Mesendoderm (in vitro differentiated cells): ENCODE results near the gene KCNA1.
"Not testable (repeated sequence)": the region's sequence is repeated elsewhere in the genome, so short reads cannot be mapped to it uniquely, and the experiment has no call there.

Experiments
- DNase-seq: peaks from one replicate; pipeline ENCODE4 v3.0.0; 2013
- H2AK5ac ChIP-seq: 2 replicates; pipeline ENCODE4 v1.6.1; 2013; ENCODE audit warnings: low read length, inconsistent platforms
- H2BK120ac ChIP-seq: 2 replicates; pipeline ENCODE4 v1.6.1; 2013; ENCODE audit warnings: low read depth, mild to moderate bottlenecking, low read length, moderate library complexity, mixed read lengths
- H2BK15ac ChIP-seq: replicated peaks from 2 replicates; pipeline ENCODE4 v1.6.1; 2013; ENCODE audit warnings: low read depth, mild to moderate bottlenecking, moderate library complexity
- H2BK5ac ChIP-seq: 2 replicates; pipeline ENCODE4 v1.6.1; 2013; ENCODE audit warnings: low read length, inconsistent platforms
- H3K18ac ChIP-seq: 2 replicates; pipeline ENCODE4 v1.6.1; 2013; ENCODE audit warnings: mild to moderate bottlenecking, low read length, mixed read lengths
- H3K23ac ChIP-seq: one replicate; pipeline ENCODE4 v1.6.1; 2013; ENCODE audit warnings: low read length
- H3K27ac ChIP-seq: 2 replicates; pipeline ENCODE4 v1.5.1; 2013; ENCODE audit warnings: low read depth, mild to moderate bottlenecking, inconsistent platforms, low read length, moderate library complexity
- H3K27me3 ChIP-seq: 2 replicates; pipeline ENCODE4 v1.6.1; 2013; ENCODE audit warnings: low read length, control low read depth, mild to moderate bottlenecking, inconsistent platforms; ENCODE audit not compliant: insufficient read depth, poor library complexity
- H3K36me3 ChIP-seq: 2 replicates; pipeline ENCODE4 v1.6.1; 2013; ENCODE audit warnings: low read length, inconsistent platforms; ENCODE audit not compliant: control insufficient read depth, insufficient read depth
- H3K4ac ChIP-seq: one replicate; pipeline ENCODE4 v1.6.1; 2013; ENCODE audit warnings: low read depth, mild to moderate bottlenecking, low read length, moderate library complexity
- H3K4me1 ChIP-seq: 2 replicates; pipeline ENCODE4 v1.6.1; 2013; ENCODE audit warnings: low read depth, low read length, inconsistent platforms; ENCODE audit not compliant: control insufficient read depth
- H3K4me2 ChIP-seq: 2 replicates; pipeline ENCODE4 v1.6.1; 2013; ENCODE audit warnings: low read length
- H3K4me3 ChIP-seq: 2 replicates; pipeline ENCODE4 v1.5.1; 2013; ENCODE audit warnings: mild to moderate bottlenecking, low read length
- H3K56ac ChIP-seq: one replicate; pipeline ENCODE4 v1.6.1; 2013; ENCODE audit warnings: low read length
- H3K79me1 ChIP-seq: 2 replicates; pipeline ENCODE4 v1.6.1; 2013; ENCODE audit warnings: low read length, inconsistent platforms
- H3K79me2 ChIP-seq: 2 replicates; pipeline ENCODE4 v1.6.1; 2013; ENCODE audit warnings: mild to moderate bottlenecking, low read length; ENCODE audit not compliant: control insufficient read depth, insufficient read depth
- H3K9ac ChIP-seq: 2 replicates; pipeline ENCODE4 v1.6.1; 2013; ENCODE audit warnings: low read length, inconsistent platforms
- H4K5ac ChIP-seq: one replicate; pipeline ENCODE4 v1.6.1; 2013; ENCODE audit warnings: low read length
- H4K8ac ChIP-seq: one replicate; pipeline ENCODE4 v1.6.1; 2013; ENCODE audit warnings: low read depth, mild to moderate bottlenecking, control low read depth, low read length, moderate library complexity
- WGBS: extraction: QIAGEN DNeasy Blood & Tissue Kit; methylation state at CpG from one replicate; pipeline ENCODE4 v1.1.7; 2013; ENCODE audit warnings: low lambda C conversion rate, missing lambda C conversion rate; ENCODE audit not compliant: insufficient coverage; ENCODE audit errors: extremely low coverage; 5-methylcytosine and 5-hydroxymethylcytosine counted together

The KCNA1 gene

DNA sequence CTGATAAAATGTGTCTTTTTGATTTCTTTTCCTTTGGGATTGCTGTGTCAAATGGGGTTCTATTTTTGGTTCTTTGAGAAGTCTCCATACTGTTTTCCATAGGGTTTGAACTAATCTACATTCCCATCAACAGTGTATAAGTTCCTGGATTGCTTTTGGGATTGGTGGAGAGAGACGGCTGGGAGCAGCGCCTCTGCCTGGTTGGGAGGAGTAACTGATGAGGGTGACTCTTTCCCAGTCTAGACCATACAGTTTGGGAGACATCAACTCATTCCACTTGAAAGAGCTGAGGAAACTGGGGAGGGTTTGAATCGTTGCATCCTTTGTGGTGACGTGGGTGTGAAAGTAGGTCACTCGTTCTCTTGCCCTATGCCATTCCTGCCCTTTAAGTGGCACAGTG, 42.3 kb upstream of the KCNA1 start:
- no peak overlapping the region for H3K56ac ChIP-seq
- H4K5ac ChIP-seq, result no peak overlapping the region
- H2BK15ac ChIP-seq, result no peak overlapping the region
- no CpG with 5 or more reads among the region's 5 CpGs for WGBS
- no peak overlapping the region for H3K9ac ChIP-seq
- no peak overlapping the region for H2BK5ac ChIP-seq
- no peak overlapping the region for H3K18ac ChIP-seq
- H4K8ac ChIP-seq, result no peak overlapping the region
- H2AK5ac ChIP-seq, result no peak overlapping the region
- no peaks in the 10 kb centered on the region for H3K79me1 ChIP-seq
- no peak overlapping the region for H3K4ac ChIP-seq
- no peak overlapping the region for H3K4me2 ChIP-seq
- H2BK120ac ChIP-seq, result no peak overlapping the region
- H3K23ac ChIP-seq, result no peak overlapping the region
- H3K4me1 ChIP-seq, result no peaks in the 10 kb centered on the region
- no peak overlapping the region for H3K4me3 ChIP-seq
- no peak overlapping the region for H3K27ac ChIP-seq
- H3K27me3 ChIP-seq, result no peaks in the 10 kb centered on the region
- H3K36me3 ChIP-seq, result no peaks in the 10 kb centered on the region
- no peak for DNase-seq
- no peaks in the 10 kb centered on the region for H3K79me2 ChIP-seq

DNA sequence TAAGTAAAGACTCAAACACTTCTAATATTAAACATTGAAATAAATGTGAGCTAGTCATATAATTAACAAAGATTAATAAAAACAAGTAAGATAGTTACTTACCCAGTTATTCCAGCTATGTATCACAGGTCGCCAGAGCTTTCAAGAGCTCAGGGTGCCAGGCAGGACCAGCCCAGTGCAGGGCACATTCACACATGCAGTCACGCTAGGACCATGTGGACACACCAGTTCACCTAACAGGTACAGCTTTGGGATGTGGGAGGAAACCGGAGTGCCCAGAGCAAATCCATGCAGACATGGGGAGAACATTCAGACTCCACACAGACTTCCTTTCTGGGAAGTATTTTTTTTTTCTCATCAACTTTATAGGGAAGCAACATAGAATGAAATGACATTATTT, 39.3 kb upstream of the KCNA1 start:
- Histone ChIP-seq H4K5ac (no peak overlapping the region), H4K8ac (no peak overlapping the region), H3K23ac (no peak overlapping the region), H2BK120ac (no peak overlapping the region), H3K4ac (no peak overlapping the region), H3K27me3 (no peaks in the 10 kb centered on the region), H3K56ac (no peak overlapping the region), H3K79me1 (no peaks in the 10 kb centered on the region), H3K4me2 (no peak overlapping the region), H3K4me1 (no peaks in the 10 kb centered on the region), H2AK5ac (no peak overlapping the region), H3K27ac (no peak overlapping the region), H3K79me2 (no peaks in the 10 kb centered on the region), H2BK15ac (no peak overlapping the region), H2BK5ac (no peak overlapping the region), H3K9ac (no peak overlapping the region), H3K18ac (no peak overlapping the region), H3K36me3 (no peaks in the 10 kb centered on the region), H3K4me3 (no peak overlapping the region)
- no peak for DNase-seq
- WGBS, result no CpG with 5 or more reads among the region's 3 CpGs

DNA sequence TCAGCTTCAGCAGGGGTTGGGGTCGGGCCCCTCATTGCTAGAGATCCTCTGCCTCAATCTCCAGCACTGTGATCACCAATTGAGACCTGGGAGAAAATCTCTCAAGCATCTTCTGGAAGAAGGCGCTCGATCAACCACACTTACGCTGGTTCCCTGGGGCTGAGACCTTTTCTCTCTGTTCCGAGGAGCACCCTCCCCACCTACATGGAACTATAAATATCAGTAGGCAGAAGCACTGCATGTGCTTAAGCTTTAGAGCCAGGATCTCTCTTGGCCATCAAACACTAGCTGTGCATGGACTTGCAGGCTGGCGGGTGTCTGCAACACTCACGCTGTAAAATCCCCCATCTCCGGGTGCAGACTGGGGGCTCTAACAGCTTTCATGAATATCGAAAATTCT, 38.2 kb upstream of the KCNA1 start:
- Histone ChIP-seq H2BK15ac (no peak overlapping the region), H3K4me2 (no peak overlapping the region), H3K4me3 (no peak overlapping the region), H4K5ac (no peak overlapping the region), H3K79me2 (no peaks in the 10 kb centered on the region), H2BK5ac (no peak overlapping the region), H2AK5ac (no peak overlapping the region), H2BK120ac (no peak overlapping the region), H3K4ac (no peak overlapping the region), H3K27me3 (no peaks in the 10 kb centered on the region), H3K4me1 (no peaks in the 10 kb centered on the region), H3K18ac (no peak overlapping the region), H3K56ac (no peak overlapping the region), H4K8ac (no peak overlapping the region), H3K36me3 (no peaks in the 10 kb centered on the region), H3K23ac (no peak overlapping the region), H3K9ac (no peak overlapping the region), H3K27ac (no peak overlapping the region), H3K79me1 (no peaks in the 10 kb centered on the region)
- no peak for DNase-seq
- WGBS, result no CpG with 5 or more reads among the region's 9 CpGs

DNA sequence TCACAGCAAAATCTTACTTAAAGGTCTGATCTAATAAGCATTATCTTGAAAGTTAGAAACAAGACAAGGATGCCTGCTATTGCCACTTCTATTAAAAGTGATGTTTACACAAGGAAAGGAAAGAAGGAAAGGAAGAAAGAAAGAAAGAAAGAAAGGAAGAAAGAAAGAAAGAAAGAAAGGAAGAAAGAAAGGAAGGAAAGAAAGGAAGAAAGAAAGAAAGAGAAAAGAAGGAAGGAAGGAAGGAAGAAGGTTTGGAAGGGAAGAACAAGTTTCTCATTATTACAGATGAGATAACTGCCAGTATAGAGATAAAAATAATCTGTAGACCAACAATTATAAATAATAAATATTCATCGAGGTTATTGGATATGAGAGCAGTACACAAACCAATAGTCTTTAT, 35.8 kb upstream of the KCNA1 start:
- H3K79me2 ChIP-seq, result no peaks in the 10 kb centered on the region
- H3K4me2 ChIP-seq, result no peak overlapping the region
- H4K8ac ChIP-seq, result no peak overlapping the region
- H2BK15ac ChIP-seq, result no peak overlapping the region
- no peak overlapping the region for H3K23ac ChIP-seq
- H3K18ac ChIP-seq, result no peak overlapping the region
- DNase-seq, result no peak
- no peak overlapping the region for H2BK120ac ChIP-seq
- H3K4ac ChIP-seq, result no peak overlapping the region
- H3K79me1 ChIP-seq, result no peaks in the 10 kb centered on the region
- H3K4me1 ChIP-seq, result no peaks in the 10 kb centered on the region
- no peak overlapping the region for H4K5ac ChIP-seq
- no peak overlapping the region for H3K9ac ChIP-seq
- no peaks in the 10 kb centered on the region for H3K36me3 ChIP-seq
- H3K56ac ChIP-seq, result no peak overlapping the region
- H3K4me3 ChIP-seq, result no peak overlapping the region
- peaks cover 2% of the 10 kb centered on the region for H3K27me3 ChIP-seq
- no peak overlapping the region for H3K27ac ChIP-seq
- WGBS, result no CpG with 5 or more reads among the region's 1 CpG
- H2AK5ac ChIP-seq, result no peak overlapping the region
- no peak overlapping the region for H2BK5ac ChIP-seq

DNA sequence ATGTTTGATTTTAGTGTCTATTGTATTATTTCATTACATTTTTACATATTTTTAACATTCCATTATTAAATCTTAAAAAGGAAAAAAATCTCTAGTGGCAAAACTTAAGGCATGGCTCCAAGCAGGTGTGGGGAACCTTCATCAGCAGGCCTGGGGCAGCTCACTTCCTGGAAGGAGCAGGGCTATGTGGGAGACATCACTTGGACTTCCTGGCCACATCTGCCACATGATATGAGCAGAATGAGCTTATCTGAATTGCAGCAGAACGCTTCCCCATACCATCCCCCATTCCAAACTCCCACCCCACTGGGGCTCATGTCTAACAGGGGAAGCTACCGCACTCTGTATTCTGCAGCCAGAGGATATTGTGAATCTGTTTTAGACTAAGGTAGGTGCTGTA, 35.0 kb upstream of the KCNA1 start:
- Histone ChIP-seq H4K5ac (no peak overlapping the region), H3K36me3 (no peaks in the 10 kb centered on the region), H2BK15ac (no peak overlapping the region), H3K4ac (no peak overlapping the region), H4K8ac (no peak overlapping the region), H3K27ac (no peak overlapping the region), H3K18ac (no peak overlapping the region), H3K4me1 (no peaks in the 10 kb centered on the region), H3K4me2 (no peak overlapping the region), H3K27me3 (peaks cover 2% of the 10 kb centered on the region), H3K4me3 (no peak overlapping the region), H2AK5ac (no peak overlapping the region), H3K23ac (no peak overlapping the region), H3K56ac (no peak overlapping the region), H2BK120ac (no peak overlapping the region), H3K79me2 (no peaks in the 10 kb centered on the region), H3K9ac (no peak overlapping the region), H2BK5ac (no peak overlapping the region), H3K79me1 (no peaks in the 10 kb centered on the region)
- no CpG with 5 or more reads among the region's 2 CpGs for WGBS
- DNase-seq, result no peak

DNA sequence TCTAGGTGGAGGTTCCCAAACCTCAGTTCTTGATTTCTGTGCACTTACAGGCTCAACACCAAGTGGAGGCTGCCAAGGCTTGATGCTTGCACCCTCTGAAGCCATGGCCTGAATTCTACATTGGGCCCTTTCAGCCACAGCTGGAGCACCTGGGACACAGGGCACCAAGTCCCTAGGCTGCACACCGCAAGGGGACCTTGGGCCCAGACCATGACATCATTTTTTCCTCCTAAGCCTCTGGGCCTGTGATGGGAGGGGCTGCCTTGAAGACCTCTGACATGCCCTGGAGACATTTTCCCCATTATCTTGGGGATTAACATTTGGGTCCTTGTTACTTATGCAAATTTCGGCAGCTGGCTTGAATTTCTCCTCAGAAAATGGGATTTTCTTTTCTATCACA, 30.2 kb upstream of the KCNA1 start:
- H2BK15ac ChIP-seq, DNase-seq, H3K36me3 ChIP-seq, H3K9ac ChIP-seq, H3K79me2 ChIP-seq, H2BK5ac ChIP-seq, H3K79me1 ChIP-seq, H2AK5ac ChIP-seq, H3K27ac ChIP-seq, H3K56ac ChIP-seq, H3K4me1 ChIP-seq, H3K4me2 ChIP-seq, H3K4me3 ChIP-seq, H4K8ac ChIP-seq, H4K5ac ChIP-seq, H3K23ac ChIP-seq, H3K18ac ChIP-seq, H3K27me3 ChIP-seq, H2BK120ac ChIP-seq, H3K4ac ChIP-seq: not testable (repeated sequence)
- no CpG with 5 or more reads among the region's 2 CpGs for WGBS
